Measurements from ENCODE around the gene C10orf90. TPM values are rescaled to one million over a fixed set of nuclear protein-coding genes. Genes with fewer than 3 reads are reported as not detected.

Gene C10orf90
- total RNA-seq, 2 donors from 2014 or later = 0.33 TPM; not detected in 1

- Histone ChIP-seq H3K27ac (ENCODE audit: low read depth, low read length) (no peak overlapping the region), H3K9ac (ENCODE audit: extremely low read depth, low read length, poor library complexity, severe bottlenecking) (no peak overlapping the region), H3K4me1 (ENCODE audit: control insufficient read depth, insufficient read depth, low read length) (no peaks in the 10 kb centered on the region), H3K36me3 (ENCODE audit: control insufficient read depth, insufficient read depth, low read length) (no peaks in the 10 kb centered on the region), H3K4me3 (ENCODE audit: low read length) (no peak overlapping the region), H3K9me3 (ENCODE audit: control insufficient read depth, low read length) (no peaks in the 10 kb centered on the region), H3K27me3 (ENCODE audit: control insufficient read depth, insufficient read depth, low read length, poor library complexity, severe bottlenecking) (no peaks in the 10 kb centered on the region)
- DNase-seq = no peak
- Mint-ChIP-seq H3K36me3 (ENCODE audit: low read depth) (no peaks in the 10 kb centered on the region), H3K27ac (no peak overlapping the region), H3K9me3 (no peaks in the 10 kb centered on the region), H3K27me3 (ENCODE audit: insufficient read depth) (peaks cover 4% of the 10 kb centered on the region), H3K4me3 (no peak overlapping the region), H3K4me1 (peaks cover 6% of the 10 kb centered on the region)
- WGBS, 2 experiments (ENCODE audit: insufficient coverage in 1 of 2, insufficient read length in 1 of 2) = 98 to 100% methylated on average over 3 to 4 of the region's 4 CpGs
- TF ChIP-seq, protein P1, sequence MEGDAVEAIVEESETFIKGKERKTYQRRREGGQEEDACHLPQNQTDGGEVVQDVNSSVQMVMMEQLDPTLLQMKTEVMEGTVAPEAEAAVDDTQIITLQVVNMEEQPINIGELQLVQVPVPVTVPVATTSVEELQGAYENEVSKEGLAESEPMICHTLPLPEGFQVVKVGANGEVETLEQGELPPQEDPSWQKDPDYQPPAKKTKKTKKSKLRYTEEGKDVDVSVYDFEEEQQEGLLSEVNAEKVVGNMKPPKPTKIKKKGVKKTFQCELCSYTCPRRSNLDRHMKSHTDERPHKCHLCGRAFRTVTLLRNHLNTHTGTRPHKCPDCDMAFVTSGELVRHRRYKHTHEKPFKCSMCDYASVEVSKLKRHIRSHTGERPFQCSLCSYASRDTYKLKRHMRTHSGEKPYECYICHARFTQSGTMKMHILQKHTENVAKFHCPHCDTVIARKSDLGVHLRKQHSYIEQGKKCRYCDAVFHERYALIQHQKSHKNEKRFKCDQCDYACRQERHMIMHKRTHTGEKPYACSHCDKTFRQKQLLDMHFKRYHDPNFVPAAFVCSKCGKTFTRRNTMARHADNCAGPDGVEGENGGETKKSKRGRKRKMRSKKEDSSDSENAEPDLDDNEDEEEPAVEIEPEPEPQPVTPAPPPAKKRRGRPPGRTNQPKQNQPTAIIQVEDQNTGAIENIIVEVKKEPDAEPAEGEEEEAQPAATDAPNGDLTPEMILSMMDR (conservative IDR thresholded peaks at IDR 0.05) = no peak
Measured at GRCh38 chr10:126400641-126401040, 269.9 kb downstream of the C10orf90 start.

DNA sequence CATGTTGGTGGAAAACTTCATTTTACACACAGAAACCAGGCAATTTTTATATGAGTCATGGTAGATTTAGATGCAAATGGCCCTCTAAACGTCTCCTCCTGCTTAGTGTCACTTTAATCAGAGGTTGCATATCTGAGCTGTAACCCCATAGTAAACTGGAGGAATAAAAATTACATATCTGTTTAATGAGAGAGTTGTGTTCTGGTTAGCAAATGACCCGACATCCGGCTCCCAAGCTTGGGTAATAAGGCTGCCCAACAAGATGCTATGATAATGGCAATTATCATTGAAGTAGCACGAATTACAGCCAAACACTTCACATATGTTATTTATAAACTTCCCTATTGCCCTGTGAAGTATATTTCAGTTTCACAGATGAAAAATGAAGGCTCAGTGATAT lies 271.6 kb downstream of the C10orf90 start:
- Histone ChIP-seq H3K27ac (ENCODE audit: low read depth, low read length) (no peak overlapping the region), H3K4me1 (ENCODE audit: control insufficient read depth, insufficient read depth, low read length) (no peaks in the 10 kb centered on the region), H3K27me3 (ENCODE audit: control insufficient read depth, insufficient read depth, low read length, poor library complexity, severe bottlenecking) (no peaks in the 10 kb centered on the region), H3K9me3 (ENCODE audit: control insufficient read depth, low read length) (no peaks in the 10 kb centered on the region), H3K4me3 (ENCODE audit: low read length) (no peak overlapping the region), H3K36me3 (ENCODE audit: control insufficient read depth, insufficient read depth, low read length) (no peaks in the 10 kb centered on the region), H3K9ac (ENCODE audit: extremely low read depth, low read length, poor library complexity, severe bottlenecking) (no peak overlapping the region)
- 80 to 83% methylated on average over 1 to 4 of the region's 4 CpGs for WGBS, 2 experiments (ENCODE audit: insufficient coverage in 1 of 2, insufficient read length in 1 of 2)
- TF ChIP-seq, protein P1 (conservative IDR thresholded peaks at IDR 0.05) = no peak
- H3K9me3 Mint-ChIP-seq = no peaks in the 10 kb centered on the region
- DNase-seq = no peak
- peaks cover 9% of the 10 kb centered on the region for H3K27me3 Mint-ChIP-seq (ENCODE audit: insufficient read depth)
- H3K36me3 Mint-ChIP-seq (ENCODE audit: low read depth) = no peaks in the 10 kb centered on the region
- no peak overlapping the region for H3K4me3 Mint-ChIP-seq
- H3K4me1 Mint-ChIP-seq = peaks cover 6% of the 10 kb centered on the region
- H3K27ac Mint-ChIP-seq = no peak overlapping the region

- H3K4me3 ChIP-seq (ENCODE audit: low read length) = no peak overlapping the region
- H3K9ac ChIP-seq (ENCODE audit: extremely low read depth, low read length, poor library complexity, severe bottlenecking) = no peak overlapping the region
- Mint-ChIP-seq H3K4me1 (peaks cover 5% of the 10 kb centered on the region), H3K27me3 (ENCODE audit: insufficient read depth) (peaks cover 9% of the 10 kb centered on the region), H3K27ac (no peak overlapping the region), H3K4me3 (no peak overlapping the region), H3K36me3 (ENCODE audit: low read depth) (no peaks in the 10 kb centered on the region), H3K9me3 (no peaks in the 10 kb centered on the region)
- no peaks in the 10 kb centered on the region for H3K4me1 ChIP-seq (ENCODE audit: control insufficient read depth, insufficient read depth, low read length)
- TF ChIP-seq, protein P1 (conservative IDR thresholded peaks at IDR 0.05) = no peak
- 40 to 88% methylated on average over 1 to 3 of the region's 3 CpGs for WGBS, 2 experiments (ENCODE audit: insufficient coverage in 1 of 2, insufficient read length in 1 of 2)
- H3K36me3 ChIP-seq (ENCODE audit: control insufficient read depth, insufficient read depth, low read length) = no peaks in the 10 kb centered on the region
- no peak for DNase-seq
- no peak overlapping the region for H3K27ac ChIP-seq (ENCODE audit: low read depth, low read length)
- no peaks in the 10 kb centered on the region for H3K27me3 ChIP-seq (ENCODE audit: control insufficient read depth, insufficient read depth, low read length, poor library complexity, severe bottlenecking)
- peaks cover 2% of the 10 kb centered on the region for H3K9me3 ChIP-seq (ENCODE audit: control insufficient read depth, low read length)
Measured at GRCh38 chr10:126398383-126398743, 272.1 kb downstream of the C10orf90 start.

Data from endodermal cell (in vitro differentiated cells).